Activated CD8-positive, alpha-beta T cell treated with anti-CD3 and anti-CD28 coated beads, Interleukin-2, amount 10 ng/mL, durations not matched to agents 7 days and 5 days (primary cell): ENCODE measurements around the gene SH2D1B. TPM values are rescaled to one million over a fixed set of nuclear protein-coding genes. Genes with fewer than 3 reads are reported as not detected.
"Not testable (repeated sequence)": the region's sequence is repeated elsewhere in the genome, so short reads cannot be mapped to it uniquely, and the experiment has no call there.

Experiments
- ATAC-seq: fragments of 150-1000 bp; cut with Tn5 transposase; one replicate; pipeline ENCODE4 v1.10.0; 2021; ENCODE audit warnings: moderate library complexity
- CTCF ChIA-PET: fragments of 350-600 bp; sonication (Branson Sonifier 250); formaldehyde crosslinking; loops from one replicate; lab custom pipeline; 2021; ENCODE audit warnings: antibody characterized with exemption; lab: Charles Lee
- POLR2A ChIA-PET: fragments of 350-600 bp; sonication (Branson Sonifier 250); formaldehyde crosslinking; loops from one replicate; lab custom pipeline; 2021; ENCODE audit warnings: antibody characterized with exemption; lab: Charles Lee
- DNase-seq: peaks from one replicate; pipeline ENCODE4 v3.0.0-alpha.2; 2020
- H3K27ac Mint-ChIP-seq: one replicate; pipeline ENCODE4 v1.8.0; 2021; ENCODE audit warnings: mild to moderate bottlenecking, mixed read lengths
- H3K27me3 Mint-ChIP-seq: one replicate; pipeline ENCODE4 v1.8.0; 2021; ENCODE audit warnings: low read depth, mixed read lengths
- H3K36me3 Mint-ChIP-seq: one replicate; pipeline ENCODE4 v1.8.0; 2021; ENCODE audit warnings: low read depth, mixed read lengths
- H3K4me1 Mint-ChIP-seq: one replicate; pipeline ENCODE4 v1.8.0; 2021; ENCODE audit warnings: low read depth, mixed read lengths
- H3K4me3 Mint-ChIP-seq: one replicate; pipeline ENCODE4 v1.8.0; 2021; ENCODE audit warnings: mild to moderate bottlenecking, mixed read lengths
- H3K9me3 Mint-ChIP-seq: one replicate; pipeline ENCODE4 v1.8.0; 2022; ENCODE audit warnings: mixed read lengths; ENCODE audit not compliant: insufficient read depth
- total RNA-seq, 2 experiments: library from RNA; stranded (reverse); gene quantifications; one replicate each; pipeline ENCODE4 v1.2.3, GENCODE V29; 2021

Gene SH2D1B, protein sequence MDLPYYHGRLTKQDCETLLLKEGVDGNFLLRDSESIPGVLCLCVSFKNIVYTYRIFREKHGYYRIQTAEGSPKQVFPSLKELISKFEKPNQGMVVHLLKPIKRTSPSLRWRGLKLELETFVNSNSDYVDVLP
- total RNA-seq, result not detected

DNA sequence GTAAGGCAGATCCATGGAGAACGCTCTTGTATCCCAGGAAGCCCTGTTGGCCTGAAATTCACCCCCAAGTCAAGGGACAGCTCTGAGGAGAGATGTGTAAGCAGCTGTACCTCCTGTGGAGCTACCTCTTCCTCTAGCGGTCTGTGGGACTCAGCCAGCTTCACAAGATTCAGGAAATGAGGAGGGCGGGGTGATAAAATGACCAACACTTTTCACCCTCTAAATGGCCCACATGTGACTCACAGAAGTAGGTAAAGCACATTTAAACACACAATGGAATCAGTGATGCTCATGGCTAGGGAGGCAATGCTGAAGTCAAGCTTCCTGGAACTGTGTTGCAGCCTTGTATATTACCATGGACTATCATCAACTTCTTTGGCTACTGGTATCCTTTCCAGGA lies at the start of gene SH2D1B:
Gene SH2D1B, minus strand, starts transcription at position 135 of the 400 bp plus-strand sequence. Its CDS starts 120 bp downstream, at position 15.
- no peaks in the 10 kb centered on the region for H3K36me3 Mint-ChIP-seq
- no peak for ATAC-seq
- H3K4me3 Mint-ChIP-seq, result no peak within 1 kb of the TSS
- H3K9me3 Mint-ChIP-seq, result no peaks in the 10 kb centered on the region
- H3K4me1 Mint-ChIP-seq, result no peaks in the 10 kb centered on the region
- DNase-seq, result no peak
- H3K27ac Mint-ChIP-seq, result no peak within 1 kb of the TSS
- CTCF ChIA-PET, result no interaction called here
- POLR2A ChIA-PET, result no interaction called here
- H3K27me3 Mint-ChIP-seq, result peaks cover 8% of the 10 kb centered on the region

DNA sequence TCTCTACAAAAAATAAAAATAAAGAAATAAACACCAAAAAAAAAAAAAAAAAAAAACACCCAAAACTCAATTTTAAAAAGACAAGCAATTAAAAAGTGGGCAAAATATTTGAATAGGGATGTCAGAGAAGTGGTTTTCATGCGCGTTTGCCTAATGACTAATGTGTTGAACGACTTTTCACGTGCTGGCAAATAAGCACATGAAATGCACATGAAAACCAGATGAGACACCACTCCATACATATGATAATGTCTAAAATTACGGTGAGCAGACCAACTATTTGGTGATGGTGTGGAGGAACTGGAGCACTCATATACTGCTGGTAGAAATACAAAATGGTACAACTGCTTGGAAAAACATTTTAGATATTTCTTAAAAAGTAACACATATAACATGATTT lies 46.3 kb upstream of the SH2D1B start:
- no peaks in the 10 kb centered on the region for H3K9me3 Mint-ChIP-seq
- POLR2A ChIA-PET, result no interaction called here
- no peaks in the 10 kb centered on the region for H3K36me3 Mint-ChIP-seq
- no peaks in the 10 kb centered on the region for H3K4me1 Mint-ChIP-seq
- CTCF ChIA-PET, result no interaction called here
- ATAC-seq, result no peak
- no peak overlapping the region for H3K27ac Mint-ChIP-seq
- H3K4me3 Mint-ChIP-seq, result no peak overlapping the region
- H3K27me3 Mint-ChIP-seq, result no peaks in the 10 kb centered on the region
- no peak for DNase-seq

DNA sequence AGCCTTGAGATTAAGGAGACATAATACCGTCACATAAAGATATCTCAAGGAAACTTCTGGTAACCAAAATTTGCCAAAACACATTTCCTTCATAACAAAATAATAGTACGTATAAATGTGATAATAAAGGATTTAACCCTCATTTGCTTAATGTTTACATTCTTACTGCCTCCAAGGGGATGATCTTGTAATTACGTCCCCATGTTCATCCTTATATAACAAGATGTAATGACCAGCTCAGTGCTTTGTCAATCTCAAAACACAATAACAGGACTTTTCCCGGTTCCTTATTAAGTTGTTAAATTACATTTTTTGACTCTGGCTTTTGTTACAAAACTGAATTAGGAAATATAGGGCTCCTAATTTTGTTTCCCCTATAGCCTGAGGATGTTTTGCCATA lies 44.4 kb upstream of the SH2D1B start:
- H3K27ac Mint-ChIP-seq, result no peak overlapping the region
- H3K27me3 Mint-ChIP-seq, result no peaks in the 10 kb centered on the region
- no peaks in the 10 kb centered on the region for H3K9me3 Mint-ChIP-seq
- ATAC-seq (no peak), DNase-seq (no peak)
- H3K36me3 Mint-ChIP-seq, result no peaks in the 10 kb centered on the region
- H3K4me1 Mint-ChIP-seq, result no peaks in the 10 kb centered on the region
- POLR2A ChIA-PET, result no interaction called here
- H3K4me3 Mint-ChIP-seq, result no peak overlapping the region
- CTCF ChIA-PET, result no interaction called here

DNA sequence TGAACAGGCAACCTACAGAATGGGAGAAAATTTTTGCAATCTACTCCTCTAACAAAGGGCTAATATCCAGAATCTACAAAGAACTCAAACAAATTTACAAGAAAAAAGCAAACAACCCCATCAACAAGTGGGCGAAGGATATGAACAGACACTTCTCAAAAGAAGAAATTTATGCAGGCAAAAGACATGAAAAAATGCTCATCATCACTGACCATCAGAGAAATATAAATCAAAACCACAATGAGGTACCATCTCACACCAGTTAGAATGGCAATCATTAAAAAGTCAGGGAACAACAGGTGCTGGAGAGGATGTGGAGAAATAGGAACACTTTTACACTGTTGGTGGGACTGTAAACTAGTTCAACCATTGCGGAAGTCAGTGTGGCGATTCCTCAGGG lies 42.4 kb upstream of the SH2D1B start:
- H3K4me1 Mint-ChIP-seq, POLR2A ChIA-PET, CTCF ChIA-PET, H3K9me3 Mint-ChIP-seq, ATAC-seq, H3K36me3 Mint-ChIP-seq, DNase-seq, H3K27ac Mint-ChIP-seq, H3K4me3 Mint-ChIP-seq, H3K27me3 Mint-ChIP-seq: not testable (repeated sequence)

DNA sequence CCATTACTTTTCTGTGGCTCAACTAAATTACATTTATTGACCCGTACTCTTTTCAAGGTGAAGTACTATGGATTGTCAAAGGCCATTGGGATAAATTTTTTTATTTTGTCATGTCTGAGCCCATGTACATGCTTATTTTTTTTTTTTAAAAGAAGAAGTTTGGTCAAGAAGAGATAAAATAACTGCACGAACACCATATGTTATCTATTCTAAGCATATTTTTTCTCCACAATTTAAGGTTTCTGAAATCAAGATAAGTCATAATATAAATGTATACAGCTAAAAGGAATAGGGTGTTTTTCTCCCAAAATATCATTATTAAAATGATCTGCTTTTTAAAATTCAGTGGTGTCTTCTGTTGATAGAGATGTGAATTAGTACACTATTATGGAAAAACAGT lies 35.0 kb upstream of the SH2D1B start:
- Mint-ChIP-seq H3K4me3 (no peak overlapping the region), H3K27ac (no peak overlapping the region), H3K36me3 (no peaks in the 10 kb centered on the region), H3K9me3 (no peaks in the 10 kb centered on the region), H3K27me3 (peaks cover 13% of the 10 kb centered on the region), H3K4me1 (no peaks in the 10 kb centered on the region)
- DNase-seq (no peak), ATAC-seq (no peak)
- POLR2A ChIA-PET, result no interaction called here
- CTCF ChIA-PET, result no interaction called here

DNA sequence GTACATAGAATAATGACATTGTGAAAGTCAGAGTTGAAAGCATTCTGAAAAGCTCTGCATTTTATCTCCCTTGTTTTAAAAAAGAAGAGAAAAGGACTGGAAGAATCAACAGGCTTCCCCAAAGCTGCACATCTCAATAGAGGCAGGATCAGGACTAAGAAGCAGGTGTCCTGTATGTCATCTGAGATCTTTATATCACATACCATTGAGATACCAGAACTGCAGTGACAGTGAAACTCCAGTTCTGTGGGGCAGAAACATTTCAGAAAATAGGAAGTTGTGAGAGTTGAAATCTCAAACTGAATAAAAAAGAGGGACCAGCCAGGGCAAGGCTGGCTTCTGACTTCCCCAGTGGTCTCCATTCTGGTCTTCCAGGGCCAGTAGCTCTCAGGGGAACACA lies 33.0 kb upstream of the SH2D1B start:
- peaks cover 22% of the 10 kb centered on the region for H3K27me3 Mint-ChIP-seq
- H3K4me1 Mint-ChIP-seq, result no peaks in the 10 kb centered on the region
- CTCF ChIA-PET, result no interaction called here
- ATAC-seq (no peak), DNase-seq (no peak)
- no peaks in the 10 kb centered on the region for H3K9me3 Mint-ChIP-seq
- no peak overlapping the region for H3K27ac Mint-ChIP-seq
- POLR2A ChIA-PET, result no interaction called here
- H3K4me3 Mint-ChIP-seq, result no peak overlapping the region
- no peaks in the 10 kb centered on the region for H3K36me3 Mint-ChIP-seq

DNA sequence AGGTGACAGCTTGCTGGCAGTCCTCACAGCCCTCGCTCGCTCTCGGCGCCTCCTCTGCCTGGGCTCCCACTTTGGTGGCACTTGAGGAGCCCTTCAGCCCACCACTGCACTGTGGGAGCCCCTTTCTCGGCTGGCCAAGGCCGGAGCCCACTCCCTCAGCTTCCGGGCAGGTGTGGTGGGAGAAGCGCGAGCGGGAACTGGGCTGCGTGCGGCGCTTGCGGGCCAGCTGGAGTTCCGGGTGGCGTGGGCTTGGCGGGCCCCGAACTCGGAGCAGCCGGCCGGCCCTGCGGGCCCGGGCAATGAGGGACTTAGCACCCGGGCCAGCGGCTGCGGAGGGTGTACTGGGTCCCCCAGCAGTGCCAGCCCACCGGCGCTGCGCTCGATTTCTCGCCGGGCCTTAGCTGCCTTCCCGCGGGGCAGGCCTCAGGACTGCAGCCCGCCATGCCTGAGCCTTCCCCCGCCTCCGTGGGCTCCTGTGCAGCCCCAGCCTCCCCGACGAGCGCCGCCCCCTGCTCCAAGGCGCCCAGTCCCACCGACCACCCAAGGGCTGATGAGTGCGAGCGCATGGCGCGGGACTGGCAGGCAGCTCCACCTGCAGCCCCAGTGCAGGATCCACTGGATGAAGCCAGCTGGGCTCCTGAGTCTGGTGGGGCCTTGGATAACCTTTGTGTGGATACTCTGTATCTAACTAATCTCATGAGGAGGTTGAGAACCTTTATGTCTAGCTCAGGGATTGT lies 21.2 kb upstream of the SH2D1B start:
- H3K4me3 Mint-ChIP-seq, H3K27me3 Mint-ChIP-seq, H3K4me1 Mint-ChIP-seq, H3K27ac Mint-ChIP-seq, H3K9me3 Mint-ChIP-seq, DNase-seq, ATAC-seq, H3K36me3 Mint-ChIP-seq, CTCF ChIA-PET, POLR2A ChIA-PET: not testable (repeated sequence)

DNA sequence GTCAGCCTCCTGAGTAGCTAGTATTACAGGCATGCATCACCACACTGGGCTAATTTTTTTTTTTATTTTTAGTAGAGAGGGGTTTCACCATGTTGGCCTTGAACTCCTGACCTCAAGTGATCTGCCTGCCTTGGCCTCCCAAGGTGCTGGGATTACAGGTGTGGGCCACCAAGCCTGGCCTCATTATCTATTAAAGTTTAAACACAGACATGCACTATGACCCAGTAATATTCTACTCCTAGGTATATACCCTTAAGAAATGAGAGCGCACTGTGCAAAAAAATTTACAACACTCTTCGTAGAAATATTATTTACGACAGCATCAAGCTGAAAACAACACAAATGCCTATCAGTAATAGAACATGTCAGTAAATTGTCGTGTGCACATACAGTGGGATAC lies 18.6 kb upstream of the SH2D1B start:
- DNase-seq (no peak), ATAC-seq (no peak)
- H3K9me3 Mint-ChIP-seq, result no peaks in the 10 kb centered on the region
- no peaks in the 10 kb centered on the region for H3K27me3 Mint-ChIP-seq
- H3K27ac Mint-ChIP-seq, result no peak overlapping the region
- H3K36me3 Mint-ChIP-seq, result no peaks in the 10 kb centered on the region
- CTCF ChIA-PET, result no interaction called here
- POLR2A ChIA-PET, result no interaction called here
- no peaks in the 10 kb centered on the region for H3K4me1 Mint-ChIP-seq
- H3K4me3 Mint-ChIP-seq, result no peak overlapping the region

DNA sequence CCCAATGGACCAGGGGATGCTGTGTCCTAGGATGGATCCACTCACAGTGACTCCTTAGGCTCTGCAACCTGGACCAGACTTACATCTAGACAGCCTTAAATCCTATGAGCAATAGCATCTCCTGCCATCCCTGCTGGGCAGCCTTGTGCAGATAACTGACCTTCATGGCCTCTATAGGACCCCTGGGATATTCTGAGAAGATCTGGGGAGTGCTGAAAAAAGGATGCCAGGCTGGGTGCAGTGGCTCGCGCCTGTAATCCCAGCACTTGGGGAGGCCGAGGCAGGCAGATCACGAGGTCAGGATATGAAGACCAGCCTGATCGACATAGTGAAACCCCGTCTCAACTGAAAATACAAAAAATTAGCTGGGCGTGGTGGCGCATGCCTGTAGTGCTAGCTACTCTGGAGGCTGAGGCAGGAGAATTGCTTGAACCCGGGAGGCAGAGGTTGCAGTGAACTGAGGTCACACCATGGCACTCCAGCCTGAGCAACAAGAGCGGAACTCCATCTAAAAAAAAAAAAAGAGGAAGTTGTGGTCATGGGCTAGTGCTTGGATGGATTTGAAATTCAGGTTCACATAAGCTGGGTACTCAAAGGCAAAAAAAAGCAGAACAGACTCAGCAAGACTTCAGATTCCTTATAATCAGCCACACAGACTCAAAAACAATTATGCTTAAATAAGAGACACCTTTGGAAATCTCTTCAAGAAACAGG lies 10.9 kb upstream of the SH2D1B start:
- Mint-ChIP-seq H3K4me1 (no peaks in the 10 kb centered on the region), H3K9me3 (no peaks in the 10 kb centered on the region), H3K27ac (no peak overlapping the region), H3K36me3 (no peaks in the 10 kb centered on the region), H3K4me3 (no peak overlapping the region), H3K27me3 (peaks cover 3% of the 10 kb centered on the region)
- no peak for ATAC-seq
- ChIA-PET POLR2A (no interaction called here), CTCF (no interaction called here)
- no peak for DNase-seq

DNA sequence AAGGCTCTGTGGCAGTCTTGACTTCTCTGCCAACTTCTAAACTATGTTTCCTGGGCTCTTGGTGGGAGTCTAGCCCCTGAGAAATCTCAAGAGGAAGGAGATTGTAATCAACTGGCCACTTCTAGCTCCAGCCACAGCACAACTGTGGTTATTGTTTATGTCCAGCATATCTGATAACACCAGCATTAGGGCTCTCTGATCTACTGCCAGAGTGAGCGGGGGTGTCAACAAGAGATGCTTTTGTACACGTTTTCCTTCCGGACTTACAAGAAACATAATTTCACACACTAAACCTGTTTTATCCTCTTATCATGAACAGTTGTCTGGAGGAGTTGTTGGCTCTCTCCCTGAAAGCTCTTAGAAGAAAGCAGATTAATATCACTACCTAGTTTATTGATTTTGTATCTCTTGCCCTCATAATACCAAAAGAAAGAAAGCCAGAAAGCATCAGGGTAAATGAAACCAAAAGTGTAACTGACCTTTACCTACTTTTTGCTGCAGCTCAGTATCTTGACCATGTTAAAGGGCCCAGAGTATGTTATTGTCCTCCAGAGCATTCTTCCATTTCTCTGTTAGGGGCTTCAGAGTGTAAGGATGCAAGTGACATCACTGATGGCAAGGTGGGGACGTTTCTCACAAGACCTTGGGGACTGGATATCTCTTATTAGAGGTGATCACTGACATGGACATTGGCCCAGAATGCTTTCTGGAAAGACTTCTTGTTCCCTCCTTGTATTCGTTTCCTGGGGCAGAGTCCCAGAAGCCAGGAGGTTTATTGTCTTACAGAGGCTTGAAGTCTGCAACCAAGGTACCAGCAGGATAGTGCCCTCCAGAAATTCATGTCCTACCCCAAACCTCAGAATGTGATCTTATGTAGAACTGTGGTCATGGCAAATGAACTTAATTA lies 9.6 kb upstream of the SH2D1B start:
- POLR2A ChIA-PET, result no interaction called here
- H3K9me3 Mint-ChIP-seq, result no peaks in the 10 kb centered on the region
- H3K36me3 Mint-ChIP-seq, result no peaks in the 10 kb centered on the region

DNA sequence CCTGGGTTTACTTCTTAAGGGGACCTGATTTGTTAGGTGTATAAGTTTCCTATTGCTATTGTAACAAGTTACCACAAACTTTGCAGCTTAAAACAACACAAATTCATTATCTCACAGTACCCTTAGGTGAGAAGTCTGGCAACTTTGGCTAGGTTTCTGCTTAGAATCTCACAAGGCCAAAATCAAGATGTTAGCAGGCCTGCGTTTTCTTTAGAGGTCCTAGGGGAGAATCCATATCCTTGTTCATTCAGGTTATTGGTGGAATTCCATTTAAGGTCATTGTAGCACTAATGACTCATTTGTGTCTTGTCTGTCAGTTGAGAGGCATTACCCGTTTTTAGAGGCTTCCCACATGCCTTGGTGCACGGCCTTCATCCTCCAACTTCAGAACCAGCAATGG lies 8.2 kb upstream of the SH2D1B start:
- H3K27me3 Mint-ChIP-seq, result peaks cover 13% of the 10 kb centered on the region

More for the DNA sequence above, 9.6 kb upstream of the SH2D1B start:
- H3K27me3 Mint-ChIP-seq, result peaks cover 6% of the 10 kb centered on the region
- no peak overlapping the region for H3K4me3 Mint-ChIP-seq
- no peak for DNase-seq
- CTCF ChIA-PET, result no interaction called here
- H3K27ac Mint-ChIP-seq, result no peak overlapping the region
- H3K4me1 Mint-ChIP-seq, result no peaks in the 10 kb centered on the region
- ATAC-seq, result no peak

More for the DNA sequence above, 8.2 kb upstream of the SH2D1B start:
- ChIA-PET POLR2A (no interaction called here), CTCF (no interaction called here)
- no peak overlapping the region for H3K4me3 Mint-ChIP-seq
- H3K4me1 Mint-ChIP-seq, result no peaks in the 10 kb centered on the region
- H3K9me3 Mint-ChIP-seq, result no peaks in the 10 kb centered on the region
- no peaks in the 10 kb centered on the region for H3K36me3 Mint-ChIP-seq
- ATAC-seq (no peak), DNase-seq (no peak)
- no peak overlapping the region for H3K27ac Mint-ChIP-seq
